Ectodermal cell (in vitro differentiated cells): ENCODE results near the gene MYO5B.

Experiments
- H3K27ac ChIP-seq: 2 replicates; pipeline ENCODE4 v1.7.0; 2013; ENCODE audit warnings: mild to moderate bottlenecking, low read depth, low read length; ENCODE audit not compliant: insufficient read depth, poor library complexity, severe bottlenecking
- H3K27me3 ChIP-seq: 2 replicates; pipeline ENCODE4 v1.7.0; 2013; ENCODE audit warnings: mild to moderate bottlenecking, low read length; ENCODE audit not compliant: insufficient read depth, control insufficient read depth, poor library complexity, severe bottlenecking
- H3K36me3 ChIP-seq: one replicate; pipeline ENCODE4 v1.7.0; 2013; ENCODE audit warnings: low read length; ENCODE audit not compliant: control insufficient read depth, insufficient read depth
- H3K4me1 ChIP-seq: one replicate; pipeline ENCODE4 v1.7.0; 2013; ENCODE audit warnings: low read length; ENCODE audit not compliant: control insufficient read depth, insufficient read depth
- H3K4me3 ChIP-seq: 2 replicates; pipeline ENCODE4 v1.7.0; 2013; ENCODE audit warnings: low read depth, low read length, control low read depth; ENCODE audit not compliant: insufficient read depth
- H3K9me3 ChIP-seq: 2 replicates; pipeline ENCODE4 v1.7.0; 2013; ENCODE audit warnings: mild to moderate bottlenecking, low read length, moderate library complexity; ENCODE audit not compliant: control insufficient read depth
- WGBS, 2 experiments: methylation state at CpG; one replicate each; pipeline ENCODE4 v1.1.7; 2013; ENCODE audit warnings: missing lambda C conversion rate in 2 of 2; 5-methylcytosine and 5-hydroxymethylcytosine counted together

MYO5B gene

GRCh38 chr18:49847524-49847923 lies 347.4 kb downstream of the MYO5B start:
- Histone ChIP-seq H3K9me3 (no peaks in the 10 kb centered on the region), H3K27me3 (no peaks in the 10 kb centered on the region), H3K4me3 (no peak overlapping the region), H3K4me1 (peaks cover 24% of the 10 kb centered on the region), H3K36me3 (no peaks in the 10 kb centered on the region), H3K27ac (no peak overlapping the region)
- 93 to 95% methylated on average over 8 of the region's 8 CpGs for WGBS, 2 experiments

DNA sequence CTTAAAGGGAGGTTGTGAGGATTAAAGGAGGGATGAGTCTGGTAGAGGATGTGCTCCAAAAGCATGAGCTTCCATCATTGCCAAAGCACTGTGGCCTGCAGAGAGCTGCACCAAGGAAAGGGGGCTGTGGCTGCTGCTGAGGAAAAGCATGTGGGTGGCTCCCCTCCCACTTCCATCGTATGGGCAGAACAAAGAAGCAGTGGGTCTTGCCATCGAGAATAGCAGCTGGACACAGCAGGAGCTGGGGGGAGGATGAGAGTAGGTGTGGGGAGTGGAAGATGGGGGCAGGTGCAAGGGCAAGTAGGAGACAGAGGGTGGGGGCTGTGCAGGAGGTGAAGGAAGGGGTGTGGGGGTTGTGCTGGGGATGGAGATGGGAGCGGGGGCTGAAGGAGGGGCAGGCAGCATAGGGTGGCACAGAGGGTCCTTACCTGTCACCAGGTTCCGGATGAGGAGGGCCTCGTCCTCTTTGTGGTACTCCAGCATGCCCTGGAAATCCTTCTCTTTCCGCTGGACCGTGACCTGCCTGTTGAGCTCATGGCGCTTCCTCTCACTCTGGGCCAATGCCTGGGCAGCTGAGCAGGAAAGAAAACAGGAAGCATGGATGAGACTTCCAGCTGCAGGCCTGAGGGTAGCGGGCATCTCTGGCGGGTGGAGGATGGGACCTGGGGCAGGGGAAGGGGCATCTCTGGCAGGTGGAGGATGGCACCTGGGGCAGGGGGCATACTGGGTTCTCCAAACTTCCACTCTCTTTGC lies 348.1 kb downstream of the MYO5B start:
- H3K4me1 ChIP-seq: peaks cover 24% of the 10 kb centered on the region
- WGBS, 2 experiments: 72 to 75% methylated on average over 10 of the region's 10 CpGs
- H3K9me3 ChIP-seq: no peaks in the 10 kb centered on the region
- no peaks in the 10 kb centered on the region for H3K36me3 ChIP-seq
- H3K27ac ChIP-seq: no peak overlapping the region
- H3K27me3 ChIP-seq: no peaks in the 10 kb centered on the region
- no peak overlapping the region for H3K4me3 ChIP-seq

- H3K9me3 ChIP-seq: no peaks in the 10 kb centered on the region
- WGBS, 2 experiments: 88 to 89% methylated on average over 5 of the region's 5 CpGs
- no peak overlapping the region for H3K27ac ChIP-seq
- H3K27me3 ChIP-seq: no peaks in the 10 kb centered on the region
- peaks cover 24% of the 10 kb centered on the region for H3K4me1 ChIP-seq
- H3K4me3 ChIP-seq: no peak overlapping the region
- H3K36me3 ChIP-seq: no peaks in the 10 kb centered on the region
These were observed 348.6 kb downstream of the MYO5B start for GRCh38 chr18:49846361-49846662.

DNA sequence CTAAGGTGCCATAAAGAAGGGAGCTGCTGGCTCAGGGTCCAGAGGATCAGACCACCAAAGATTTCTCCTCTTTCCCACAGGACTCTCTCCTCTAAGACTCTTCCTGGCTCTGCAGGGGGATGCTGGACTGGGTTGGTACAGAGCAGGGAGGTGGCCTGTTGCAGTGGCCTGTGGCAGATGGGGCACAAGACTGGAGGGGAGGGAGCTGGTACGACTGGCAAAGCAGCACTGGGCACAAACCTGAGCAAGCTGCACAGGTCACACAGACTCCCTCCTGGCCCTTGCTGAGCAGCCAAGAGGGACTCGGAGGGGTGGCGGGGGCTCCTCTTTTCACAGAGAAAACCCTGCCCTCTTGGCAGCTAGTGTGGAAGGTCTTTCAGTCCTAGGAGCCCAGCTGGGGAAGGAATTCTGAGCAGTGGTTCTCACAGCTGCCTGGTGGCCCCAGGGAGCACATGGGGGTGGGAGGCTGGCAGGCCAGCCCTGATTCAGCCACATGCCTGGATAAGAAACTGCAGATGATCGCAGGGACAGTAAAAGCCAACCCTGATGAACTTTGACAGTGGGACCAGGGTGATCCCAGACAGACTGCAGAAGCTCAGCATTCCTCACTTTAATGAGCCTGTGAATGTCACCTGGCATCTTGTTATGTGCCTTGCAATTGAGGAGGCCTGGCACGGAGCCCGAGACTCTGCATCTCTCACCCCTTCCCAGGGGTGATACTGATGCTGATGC lies 349.2 kb downstream of the MYO5B start:
- 61% methylated on average over 6 of the region's 6 CpGs for WGBS, 2 experiments
- no peak overlapping the region for H3K4me3 ChIP-seq

GRCh38 chr18:49844903-49845302 lies 350.0 kb downstream of the MYO5B start:
- peaks cover 24% of the 10 kb centered on the region for H3K4me1 ChIP-seq
- no peaks in the 10 kb centered on the region for H3K27me3 ChIP-seq
- H3K27ac ChIP-seq: no peak overlapping the region
- WGBS, 2 experiments: 92 to 94% methylated on average over 1 of the region's 1 CpG
- H3K9me3 ChIP-seq: no peaks in the 10 kb centered on the region
- H3K36me3 ChIP-seq: no peaks in the 10 kb centered on the region
- no peak overlapping the region for H3K4me3 ChIP-seq

More for the DNA sequence above, 349.2 kb downstream of the MYO5B start:
- no peaks in the 10 kb centered on the region for H3K9me3 ChIP-seq
- no peaks in the 10 kb centered on the region for H3K36me3 ChIP-seq
- no peaks in the 10 kb centered on the region for H3K27me3 ChIP-seq
- no peak overlapping the region for H3K27ac ChIP-seq
- peaks cover 24% of the 10 kb centered on the region for H3K4me1 ChIP-seq

- Histone ChIP-seq H3K4me3 (no peak overlapping the region), H3K27me3 (no peaks in the 10 kb centered on the region), H3K4me1 (peaks cover 19% of the 10 kb centered on the region), H3K9me3 (no peaks in the 10 kb centered on the region), H3K36me3 (no peaks in the 10 kb centered on the region), H3K27ac (no peak overlapping the region)
- 87 to 88% methylated on average over 6 of the region's 6 CpGs for WGBS, 2 experiments
These were observed 350.9 kb downstream of the MYO5B start for GRCh38 chr18:49843778-49844625.

DNA sequence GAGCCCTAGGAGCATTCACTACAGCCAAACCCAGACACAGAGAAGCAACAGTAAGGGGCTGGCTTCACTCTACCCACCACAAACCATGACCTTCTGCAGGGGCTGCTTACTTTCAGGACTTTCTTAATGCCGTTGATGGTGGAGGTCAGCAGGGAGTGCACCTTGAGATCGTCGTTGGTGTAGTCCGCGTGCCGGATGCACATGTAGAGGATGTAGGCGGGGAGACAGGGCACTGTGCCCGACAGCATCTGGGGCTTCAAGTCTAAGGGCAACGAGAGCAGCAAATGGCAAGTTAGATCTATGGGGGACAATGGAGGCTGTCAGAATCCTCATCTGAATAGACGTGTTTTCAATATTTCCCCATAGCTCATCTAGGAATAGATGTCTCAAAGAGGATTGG lies 351.8 kb downstream of the MYO5B start:
- Histone ChIP-seq H3K4me1 (peaks cover 19% of the 10 kb centered on the region), H3K27ac (no peak overlapping the region), H3K27me3 (no peaks in the 10 kb centered on the region), H3K36me3 (no peaks in the 10 kb centered on the region), H3K9me3 (no peaks in the 10 kb centered on the region), H3K4me3 (no peak overlapping the region)
- WGBS, 2 experiments: 96 to 97% methylated on average over 10 of the region's 10 CpGs

- H3K27ac ChIP-seq: no peak overlapping the region
- H3K36me3 ChIP-seq: no peaks in the 10 kb centered on the region
- no peaks in the 10 kb centered on the region for H3K27me3 ChIP-seq
- WGBS, 2 experiments: 90 to 92% methylated on average over 4 of the region's 4 CpGs
- H3K4me1 ChIP-seq: peaks cover 19% of the 10 kb centered on the region
- no peaks in the 10 kb centered on the region for H3K9me3 ChIP-seq
- no peak overlapping the region for H3K4me3 ChIP-seq
These were observed 352.3 kb downstream of the MYO5B start for GRCh38 chr18:49842656-49843055.

DNA sequence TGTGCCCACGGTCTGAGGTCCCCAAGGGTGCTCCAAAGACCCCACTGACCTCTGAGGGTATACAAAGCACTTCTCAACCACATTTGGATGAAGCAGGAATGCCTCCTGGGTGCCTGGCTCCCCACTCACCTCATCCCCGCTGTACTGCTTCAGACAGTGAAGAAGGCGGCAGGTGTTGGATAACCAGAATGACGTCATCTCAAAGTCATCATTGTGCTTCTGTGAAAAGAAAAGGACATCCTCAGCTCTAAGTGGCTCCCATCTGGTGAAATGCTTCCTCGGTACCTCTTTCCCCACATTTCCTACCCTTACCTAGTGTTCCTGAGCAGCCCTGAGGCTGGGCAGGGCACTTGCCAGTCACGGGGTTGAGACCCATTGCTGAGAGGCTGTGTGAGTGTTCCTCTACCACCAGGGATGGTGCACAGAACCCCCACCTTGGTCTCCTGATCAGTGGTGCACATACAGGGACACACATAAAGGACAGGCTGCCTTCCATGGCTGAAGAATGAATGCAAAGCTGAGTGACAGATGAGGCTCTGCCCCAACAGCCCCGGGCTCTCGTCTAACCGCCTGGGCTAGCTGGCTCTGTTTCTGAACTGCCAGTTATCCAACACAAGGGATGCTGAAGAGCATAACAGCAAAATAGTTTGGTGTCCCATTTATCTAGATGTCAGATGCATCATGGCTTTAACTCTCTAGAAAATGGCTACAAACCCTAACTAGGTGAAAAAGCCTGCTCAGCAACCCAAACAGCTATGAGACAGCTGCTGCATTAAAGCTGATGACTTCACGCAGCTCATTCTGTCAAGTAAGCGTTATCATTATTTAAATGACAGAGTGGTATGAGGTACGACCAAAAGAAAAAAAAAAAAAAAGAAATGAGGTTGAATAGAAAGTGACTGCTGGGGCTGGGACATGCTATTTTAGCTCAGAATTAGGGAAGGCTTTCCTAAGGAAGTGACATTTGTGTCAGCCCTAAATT lies 353.4 kb downstream of the MYO5B start:
- Histone ChIP-seq H3K27ac (no peak overlapping the region), H3K36me3 (no peaks in the 10 kb centered on the region), H3K4me1 (peaks cover 13% of the 10 kb centered on the region), H3K9me3 (no peaks in the 10 kb centered on the region), H3K4me3 (no peak overlapping the region), H3K27me3 (no peaks in the 10 kb centered on the region)
- WGBS, 2 experiments: 93 to 94% methylated on average over 12 of the region's 12 CpGs
